MCF 10A (cell line): ENCODE data around the gene RAD50. TPM values are rescaled to one million over a fixed set of nuclear protein-coding genes. Genes with fewer than 3 reads are reported as not detected.
"Not testable (repeated sequence)": the region's sequence is repeated elsewhere in the genome, so short reads cannot be mapped to it uniquely, and the experiment has no call there.

Source experiments
- BruUV-seq: library from RNA; stranded (reverse); fragments of 400-500 nt; replicated peaks from 2 replicates; lab custom pipeline; 2021; lab: Mats Ljungman, UMichigan
- CTCF ChIA-PET: fragments of 300-600 bp; sonication (Branson Sonifier 250); formaldehyde crosslinking; extraction: SDS; loops from one replicate; lab custom pipeline; 2021; ENCODE audit warnings: antibody characterized with exemption, inconsistent platforms; lab: Yijun Ruan, JAX
- POLR2A ChIA-PET: fragments of 300-600, 350-650 bp; sonication (Branson Sonifier 250); formaldehyde crosslinking; extraction: SDS; loops from one replicate; lab custom pipeline; 2020; ENCODE audit warnings: antibody characterized with exemption, inconsistent platforms; lab: Yijun Ruan, JAX
- DNase-seq: peaks from one replicate; pipeline ENCODE4 v3.0.0-alpha.2; 2018; ENCODE audit not compliant: unreplicated experiment
- H3K27ac Mint-ChIP-seq: one replicate; pipeline ENCODE4 v1.8.0; 2022; ENCODE audit warnings: mild to moderate bottlenecking, low read depth, mixed read lengths; ENCODE audit not compliant: unreplicated experiment
- H3K27me3 Mint-ChIP-seq: one replicate; pipeline ENCODE4 v1.8.0; 2022; ENCODE audit warnings: mixed read lengths; ENCODE audit not compliant: insufficient read depth, unreplicated experiment
- H3K36me3 Mint-ChIP-seq: one replicate; pipeline ENCODE4 v1.8.0; 2022; ENCODE audit warnings: mild to moderate bottlenecking, moderate library complexity, mixed read lengths; ENCODE audit not compliant: insufficient read depth, unreplicated experiment
- H3K4me1 Mint-ChIP-seq: one replicate; pipeline ENCODE4 v1.8.0; 2022; ENCODE audit warnings: mixed read lengths; ENCODE audit not compliant: insufficient read depth, unreplicated experiment
- H3K4me3 Mint-ChIP-seq: one replicate; pipeline ENCODE4 v1.8.0; 2022; ENCODE audit warnings: mild to moderate bottlenecking, moderate library complexity, mixed read lengths; ENCODE audit not compliant: unreplicated experiment
- H3K9me3 Mint-ChIP-seq: one replicate; pipeline ENCODE4 v1.8.0; 2022; ENCODE audit warnings: mixed read lengths; ENCODE audit not compliant: unreplicated experiment
- intact Hi-C: fragments of 100-400 bp; cut with micrococcal nuclease; formaldehyde crosslinking; loops from 2 replicates; pipeline ENCODE4 v1.14.1; 2022
- total RNA-seq: library from RNA; stranded (reverse); gene quantifications from 2 replicates; pipeline ENCODE4 v1.2.3, GENCODE V29; 2022
- TF ChIP-seq, protein P1 (sequence below): fragments of 200-600 bp; IDR thresholded peaks from one replicate; pipeline ENCODE4 v1.8.0; 2022; ENCODE audit warnings: antibody characterized with exemption, mild to moderate bottlenecking; ENCODE audit not compliant: unreplicated experiment

The RAD50 gene
- total RNA-seq, 1 experiment from 2014 or later: 145 TPM

DNA sequence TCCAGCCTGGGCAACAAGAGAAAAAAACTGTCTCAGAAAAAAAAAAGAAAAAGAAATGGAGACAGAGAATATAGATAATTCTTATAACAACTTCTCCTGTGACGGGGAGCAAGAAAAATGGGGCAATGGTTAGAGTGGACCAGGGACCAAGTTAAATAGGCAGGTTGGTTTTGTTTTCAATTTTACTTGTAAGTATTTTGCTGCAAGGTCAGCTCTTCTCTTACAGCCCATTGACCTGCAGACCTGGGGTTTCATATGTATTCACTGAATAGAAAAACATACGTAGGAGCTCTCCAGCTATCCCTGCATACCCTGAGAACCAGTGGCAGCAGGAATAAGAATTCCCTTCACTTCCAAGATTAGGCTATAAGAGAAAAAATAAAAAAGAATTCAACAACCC is 72.0 kb downstream of the RAD50 start:
- DNase-seq: no peak
- CTCF ChIA-PET: interaction anchor here (0.6 kb wide), 1 partner anchor 1292 kb away, joined by 3 read pairs; no protein-coding TSS in a partner anchor
- BruUV-seq: no TSS peak
- TF ChIP-seq, protein P1, sequence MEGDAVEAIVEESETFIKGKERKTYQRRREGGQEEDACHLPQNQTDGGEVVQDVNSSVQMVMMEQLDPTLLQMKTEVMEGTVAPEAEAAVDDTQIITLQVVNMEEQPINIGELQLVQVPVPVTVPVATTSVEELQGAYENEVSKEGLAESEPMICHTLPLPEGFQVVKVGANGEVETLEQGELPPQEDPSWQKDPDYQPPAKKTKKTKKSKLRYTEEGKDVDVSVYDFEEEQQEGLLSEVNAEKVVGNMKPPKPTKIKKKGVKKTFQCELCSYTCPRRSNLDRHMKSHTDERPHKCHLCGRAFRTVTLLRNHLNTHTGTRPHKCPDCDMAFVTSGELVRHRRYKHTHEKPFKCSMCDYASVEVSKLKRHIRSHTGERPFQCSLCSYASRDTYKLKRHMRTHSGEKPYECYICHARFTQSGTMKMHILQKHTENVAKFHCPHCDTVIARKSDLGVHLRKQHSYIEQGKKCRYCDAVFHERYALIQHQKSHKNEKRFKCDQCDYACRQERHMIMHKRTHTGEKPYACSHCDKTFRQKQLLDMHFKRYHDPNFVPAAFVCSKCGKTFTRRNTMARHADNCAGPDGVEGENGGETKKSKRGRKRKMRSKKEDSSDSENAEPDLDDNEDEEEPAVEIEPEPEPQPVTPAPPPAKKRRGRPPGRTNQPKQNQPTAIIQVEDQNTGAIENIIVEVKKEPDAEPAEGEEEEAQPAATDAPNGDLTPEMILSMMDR: no peak
- POLR2A ChIA-PET: interaction anchor here (0.6 kb wide), 1 partner anchor 136 kb away, joined by 3 read pairs; no protein-coding TSS in a partner anchor
- H3K9me3 Mint-ChIP-seq: no peaks in the 10 kb centered on the region
- H3K36me3 Mint-ChIP-seq: peaks cover 72% of the 10 kb centered on the region
- H3K4me1 Mint-ChIP-seq: no peaks in the 10 kb centered on the region
- H3K27me3 Mint-ChIP-seq: no peaks in the 10 kb centered on the region
- H3K4me3 Mint-ChIP-seq: no peak overlapping the region
- intact Hi-C loops: no loop called here
- no peak overlapping the region for H3K27ac Mint-ChIP-seq

DNA sequence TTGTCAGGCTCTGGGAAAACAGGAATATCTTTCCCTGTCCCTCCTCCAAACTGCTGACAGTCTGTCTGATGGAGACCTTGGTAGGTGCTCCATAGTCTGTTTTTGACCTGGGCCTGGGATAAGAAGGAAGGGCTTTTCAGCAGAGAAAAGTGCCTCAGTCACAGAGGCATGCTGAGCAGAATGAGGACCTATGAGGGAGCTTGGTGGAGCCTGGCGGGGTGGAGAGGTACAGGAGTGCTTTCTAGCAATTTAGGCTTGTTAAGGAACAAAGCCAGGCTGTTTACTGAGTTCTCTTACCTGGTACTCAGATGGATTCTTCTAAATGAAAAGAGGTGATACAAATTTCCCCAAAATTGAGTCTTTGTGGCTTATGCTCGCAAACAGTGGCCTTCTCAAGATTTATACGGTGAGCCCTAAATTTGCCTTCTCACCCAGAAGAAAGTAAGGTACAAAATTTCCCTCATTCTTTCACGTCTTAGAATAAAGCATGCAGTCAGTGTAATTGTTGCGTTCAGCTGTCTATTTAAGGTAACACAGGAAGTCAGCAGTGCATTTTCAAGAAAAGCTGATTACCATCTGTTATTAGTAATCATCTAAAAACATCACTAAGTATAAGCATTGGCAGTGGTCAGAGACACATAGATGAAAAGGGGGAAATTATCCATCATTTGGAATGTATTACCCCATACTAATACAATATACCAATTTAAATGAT is 72.6 kb downstream of the RAD50 start:
- POLR2A ChIA-PET: interaction anchor here (0.5 to 1.1 kb wide), 2 partner anchors 19 to 72 kb away, joined by 3 to 4 read pairs; no protein-coding TSS in a partner anchor
- H3K36me3 Mint-ChIP-seq: peaks cover 74% of the 10 kb centered on the region
- intact Hi-C loops: no loop called here
- no peaks in the 10 kb centered on the region for H3K9me3 Mint-ChIP-seq
- no TSS peak for BruUV-seq
- H3K4me3 Mint-ChIP-seq: no peak overlapping the region
- CTCF ChIA-PET: interaction anchor here (0.6 kb wide), 1 partner anchor 1292 kb away, joined by 3 read pairs; no protein-coding TSS in a partner anchor
- TF ChIP-seq, protein P1: no peak
- DNase-seq: no peak
- H3K27ac Mint-ChIP-seq: no peak overlapping the region
- no peaks in the 10 kb centered on the region for H3K27me3 Mint-ChIP-seq
- no peaks in the 10 kb centered on the region for H3K4me1 Mint-ChIP-seq

DNA sequence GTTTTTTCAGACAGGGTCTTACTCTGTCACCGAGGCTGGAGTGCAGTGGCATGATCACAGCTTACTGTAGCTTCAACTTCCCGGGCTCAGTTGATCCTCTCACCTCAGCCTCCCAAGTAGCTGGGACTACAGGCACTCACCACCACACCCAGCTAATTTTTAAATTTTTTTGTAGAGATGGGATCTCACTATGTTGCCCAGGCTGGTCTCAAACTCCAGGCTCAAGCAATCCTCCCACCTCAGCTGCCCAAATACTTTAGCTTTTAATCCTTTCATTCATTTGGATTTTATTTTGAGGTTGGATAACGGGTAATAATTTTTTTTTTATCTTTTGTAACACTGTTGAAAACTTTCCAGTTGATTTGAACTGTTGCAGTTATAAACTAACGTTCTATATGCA is 76.8 kb downstream of the RAD50 start:
- peaks cover 85% of the 10 kb centered on the region for H3K36me3 Mint-ChIP-seq
- intact Hi-C loops, BruUV-seq, H3K4me3 Mint-ChIP-seq, DNase-seq, H3K4me1 Mint-ChIP-seq, H3K27me3 Mint-ChIP-seq, H3K27ac Mint-ChIP-seq, H3K9me3 Mint-ChIP-seq: not testable (repeated sequence)
- ChIA-PET POLR2A (interaction anchor here (0.8 to 1.7 kb wide), 5 partner anchors 14 to 238 kb away, joined by 3 to 4 read pairs (median 3); no protein-coding TSS in a partner anchor), CTCF (interaction anchor here (0.6 kb wide), 1 partner anchor 230 kb away, joined by 3 read pairs; no protein-coding TSS in a partner anchor)

DNA sequence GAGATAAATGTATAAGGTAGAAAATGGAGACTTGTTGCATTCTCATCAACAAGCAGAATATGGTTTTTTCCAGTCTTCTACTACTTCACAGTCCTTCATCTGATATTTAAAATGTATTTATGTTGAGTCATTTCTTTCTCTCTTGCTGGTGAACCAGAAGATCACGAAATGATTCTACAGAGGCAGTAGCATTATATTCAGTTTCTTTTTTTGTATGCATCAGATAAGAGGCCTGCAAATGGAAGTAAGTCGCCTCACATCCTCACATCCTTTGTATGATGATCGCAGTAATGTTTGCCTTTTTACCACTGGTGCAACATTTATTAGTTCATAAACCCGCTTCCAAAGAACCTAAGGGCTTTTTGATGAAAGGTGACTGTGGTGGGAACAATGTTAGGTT is 79.1 kb downstream of the RAD50 start:
- CTCF ChIA-PET: no interaction called here
- no peak overlapping the region for H3K27ac Mint-ChIP-seq
- H3K27me3 Mint-ChIP-seq: no peaks in the 10 kb centered on the region
- POLR2A ChIA-PET: no interaction called here
- intact Hi-C loops: no loop called here
- H3K4me1 Mint-ChIP-seq: no peaks in the 10 kb centered on the region
- BruUV-seq: no TSS peak
- no peaks in the 10 kb centered on the region for H3K9me3 Mint-ChIP-seq
- peaks cover 85% of the 10 kb centered on the region for H3K36me3 Mint-ChIP-seq
- TF ChIP-seq, protein P1: no peak
- no peak for DNase-seq
- H3K4me3 Mint-ChIP-seq: no peak overlapping the region
